Measurements from ENCODE around the gene ABCB6. TPM values are rescaled to one million over a fixed set of nuclear protein-coding genes. Genes with fewer than 3 reads are reported as not detected.

Gene ABCB6
- total RNA-seq = 9.5 and 15.1 TPM in 2 replicates

DNA sequence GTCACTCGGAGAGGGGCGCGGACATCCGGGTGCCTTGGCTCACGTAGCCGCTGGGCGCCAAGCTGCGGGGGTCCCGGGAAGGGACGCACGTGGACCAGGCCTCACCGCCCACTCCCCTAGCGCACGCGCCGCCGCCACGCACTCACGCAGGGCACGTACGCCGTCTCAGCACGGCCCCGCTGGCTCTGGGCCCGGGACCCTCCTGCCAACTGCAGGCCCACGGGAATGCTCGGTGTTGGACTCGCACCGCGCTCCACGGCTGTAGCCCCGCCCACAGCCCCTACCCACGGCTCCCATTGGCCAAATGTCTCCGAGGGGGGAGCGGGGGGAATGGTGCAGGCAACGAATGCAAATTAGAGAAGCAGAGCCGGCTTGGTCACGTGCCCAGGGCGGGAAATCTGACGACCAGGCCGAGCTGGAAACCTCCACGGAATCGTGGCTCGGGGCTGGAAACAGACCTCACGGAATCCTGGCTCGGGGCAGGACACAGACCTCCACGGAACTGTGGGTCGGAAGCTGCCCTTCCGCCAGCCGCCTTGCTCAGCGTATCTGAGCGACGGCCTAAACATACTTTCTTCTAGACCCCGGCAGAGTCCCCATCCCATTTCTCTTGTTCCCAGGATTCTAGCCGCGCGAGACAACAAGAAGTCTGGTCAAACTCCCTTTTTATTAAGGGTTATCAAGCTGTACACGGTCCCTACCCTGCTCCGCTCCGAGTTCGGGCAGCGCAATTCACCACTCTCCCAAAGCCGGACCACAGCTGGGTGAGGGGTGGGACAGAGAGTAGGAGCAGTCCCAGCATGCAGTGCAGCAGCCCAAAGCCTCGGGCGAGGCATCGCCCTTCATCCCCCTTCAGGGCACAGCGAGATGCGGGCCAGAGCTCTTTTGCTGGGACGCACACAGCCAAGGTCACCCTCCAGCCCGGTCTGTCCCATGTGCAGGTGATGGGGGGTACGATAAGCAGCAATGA lies at the start of gene ABCB6:
TSS of gene ABCB6 (minus strand) at position 227 of the 970 bp plus-strand sequence. CDS start 285 bp downstream, outside the sequence.

DNA sequence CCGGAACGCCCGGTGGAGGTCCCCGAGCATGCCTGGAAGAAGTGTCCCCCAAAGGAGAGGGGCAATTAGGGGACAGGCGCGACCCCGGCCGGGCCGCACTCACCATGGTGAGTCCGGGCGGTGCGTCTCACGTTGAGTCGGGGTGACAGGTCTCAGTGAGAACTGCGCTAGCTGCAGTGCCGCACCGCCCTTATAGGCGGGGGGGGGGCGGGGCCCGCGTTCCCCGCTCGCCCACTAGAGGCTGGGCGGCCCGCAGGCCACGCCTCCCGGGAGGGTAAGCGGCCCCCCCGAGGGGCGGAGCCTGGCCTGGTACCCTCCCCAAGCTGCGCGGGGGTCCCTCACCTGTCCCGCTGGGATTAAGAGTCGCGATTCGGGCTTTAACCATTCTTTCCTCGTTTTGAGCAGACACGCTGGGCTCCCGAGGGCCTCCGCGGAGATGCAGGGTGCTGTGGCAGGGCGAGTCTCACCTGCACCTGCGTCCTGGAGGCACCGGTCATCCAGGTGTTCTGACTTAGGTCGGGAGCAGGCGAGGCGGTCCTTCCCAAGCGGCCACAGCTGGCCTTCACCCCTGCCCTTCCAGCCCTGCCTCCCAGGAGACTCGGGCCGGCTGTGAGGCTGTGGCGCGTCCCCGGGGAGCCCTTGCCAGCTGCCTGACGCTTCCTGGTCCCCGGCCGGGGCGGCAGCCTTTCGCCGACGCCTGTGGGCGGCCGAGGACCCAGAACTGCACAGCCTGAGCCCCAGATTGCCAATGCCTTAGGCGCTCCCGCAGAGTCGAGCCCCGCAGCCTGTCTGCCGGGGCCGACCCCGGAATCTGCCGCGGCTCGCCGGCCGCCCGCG lies 35.2 kb upstream of the ABCB6 start, which contains the start of gene TUBA4A:
TSS of gene TUBA4A (minus strand) at position 166 of the 837 bp plus-strand sequence. CDS start at position 106, 60 bp downstream.

DNA sequence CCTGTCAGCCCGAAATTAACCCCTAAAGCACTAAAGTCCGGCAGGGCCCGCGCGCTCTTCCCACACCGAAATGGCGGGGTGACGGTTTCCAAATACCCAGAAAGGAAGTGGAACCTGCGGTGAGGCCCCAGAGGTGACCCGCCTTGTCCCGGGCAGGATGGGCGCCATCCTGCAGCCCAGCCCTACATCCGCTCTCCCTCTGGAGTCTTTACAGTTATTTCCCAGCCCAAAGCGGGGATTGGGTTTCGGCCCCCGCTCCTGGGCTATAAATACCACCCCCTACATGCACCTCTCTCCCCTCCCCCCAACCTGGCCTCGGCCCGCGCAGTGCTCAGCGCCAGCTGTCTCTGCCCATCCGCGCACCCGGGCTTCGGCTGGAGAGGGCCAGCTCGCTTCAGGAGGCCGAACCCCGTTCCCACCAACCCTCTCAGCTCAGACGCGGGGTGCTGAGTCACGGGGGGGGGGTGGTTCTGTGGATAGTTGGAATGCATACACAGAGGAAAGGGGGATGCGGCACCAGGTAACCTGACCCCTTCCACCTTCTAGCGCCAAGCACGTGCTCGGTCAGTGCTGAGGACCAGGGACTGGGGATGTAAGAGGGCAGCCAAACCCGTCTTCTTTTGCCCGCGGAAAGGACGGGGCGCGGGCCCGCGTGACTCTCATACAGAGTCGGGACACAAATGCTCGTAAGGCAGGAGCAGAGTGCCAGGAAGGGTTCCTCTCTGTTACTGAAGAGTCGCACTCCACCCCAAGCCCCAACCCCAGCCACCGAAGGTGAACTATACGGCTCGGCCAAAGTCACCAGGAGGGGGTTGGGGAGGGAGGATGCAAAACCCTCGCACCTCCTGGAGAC lies 34.4 kb upstream of the ABCB6 start, which contains the start of gene TUBA4B:
TSS of gene TUBA4B (plus strand) at position 344 of the 853 bp plus-strand sequence. CDS start at position 509, 165 bp downstream.

DNA sequence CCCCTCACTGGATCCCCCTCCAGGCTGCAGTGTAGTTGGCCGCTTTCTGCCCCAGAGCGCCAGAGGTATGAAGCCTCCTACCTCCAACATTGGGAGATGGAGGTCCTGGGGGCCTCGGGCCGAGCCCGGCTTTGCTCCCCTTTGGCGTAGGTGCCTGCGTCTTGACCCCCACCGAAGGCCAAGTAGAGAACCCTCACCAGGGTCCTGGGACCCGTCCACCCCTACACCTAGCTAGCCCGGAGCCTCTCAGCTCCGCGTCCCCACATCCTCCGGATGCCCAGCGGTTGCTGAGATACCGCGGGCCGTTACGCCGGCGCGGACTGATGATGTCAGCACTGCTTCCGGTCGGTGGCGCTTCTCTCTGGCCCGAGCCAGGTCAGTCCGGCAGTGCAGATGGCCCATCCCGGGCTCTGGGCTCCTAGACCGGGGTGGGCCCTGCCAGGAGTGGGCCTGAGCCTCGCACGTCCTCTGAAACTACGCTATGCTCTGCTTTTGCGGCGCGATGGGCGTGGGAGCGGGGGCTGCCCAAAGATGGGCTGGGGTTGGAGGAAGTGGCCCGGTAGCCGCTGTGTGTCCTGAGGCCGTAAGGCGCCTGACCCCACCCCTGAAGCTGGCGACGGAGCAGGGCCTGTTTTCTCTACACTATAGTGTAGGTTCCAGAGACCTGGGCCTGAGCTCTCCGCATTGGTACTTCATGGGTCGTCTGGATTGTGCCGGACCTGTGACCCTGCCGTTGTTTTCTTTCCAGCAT lies 26.6 kb upstream of the ABCB6 start, which contains the start of the genes GLB1L and STK16:
TSS of gene GLB1L (minus strand) at position 297 of the 751 bp plus-strand sequence. CDS start 1,871 bp downstream, outside the sequence.
TSS of gene STK16 (plus strand) at position 332 of the 751 bp plus-strand sequence. CDS start 521 bp downstream, outside the sequence.

DNA sequence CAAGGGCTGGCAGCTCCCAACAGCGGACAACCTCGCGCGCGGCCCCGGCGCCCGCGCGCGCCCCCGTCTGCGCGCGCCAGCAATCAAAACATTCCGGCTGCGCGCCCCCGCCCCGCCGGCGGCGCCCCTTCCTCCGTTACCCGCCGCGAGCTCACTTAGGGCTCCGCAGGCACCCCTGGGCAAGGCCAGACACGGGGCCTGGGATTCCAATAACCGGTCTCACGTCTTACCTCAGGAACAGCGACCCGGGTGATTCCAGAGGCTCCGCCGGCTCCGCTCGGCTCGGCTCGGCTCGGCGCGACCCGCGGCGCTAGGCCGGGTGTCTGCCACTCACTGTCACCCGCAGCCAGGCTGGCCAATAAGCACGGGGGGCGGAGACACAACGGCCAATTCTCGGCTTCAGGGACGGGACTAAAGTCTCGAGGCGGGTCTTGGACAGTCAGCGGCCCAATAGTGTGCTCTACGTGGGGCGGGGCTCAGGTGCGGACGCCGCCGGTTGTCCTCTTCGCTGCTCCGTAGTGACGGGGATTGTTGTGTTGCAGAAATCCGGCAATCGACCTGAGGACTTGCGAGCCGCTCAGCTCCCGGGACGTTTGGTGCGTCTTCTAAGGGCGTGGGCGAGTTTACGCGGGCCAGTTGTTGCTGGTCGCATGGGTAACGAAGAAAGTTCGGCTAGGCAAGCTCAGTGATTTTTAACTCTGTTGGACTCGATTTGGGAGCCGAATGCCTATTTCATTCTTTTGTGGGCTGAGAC lies 10.7 kb upstream of the ABCB6 start, which contains the start of the genes ANKZF1 and ATG9A:
TSS of gene ANKZF1 (plus strand) at position 502 of the 754 bp plus-strand sequence. CDS start 452 bp downstream, outside the sequence.
TSS of gene ATG9A (minus strand) at position 332 of the 754 bp plus-strand sequence. CDS start 1,612 bp downstream, outside the sequence.

DNA sequence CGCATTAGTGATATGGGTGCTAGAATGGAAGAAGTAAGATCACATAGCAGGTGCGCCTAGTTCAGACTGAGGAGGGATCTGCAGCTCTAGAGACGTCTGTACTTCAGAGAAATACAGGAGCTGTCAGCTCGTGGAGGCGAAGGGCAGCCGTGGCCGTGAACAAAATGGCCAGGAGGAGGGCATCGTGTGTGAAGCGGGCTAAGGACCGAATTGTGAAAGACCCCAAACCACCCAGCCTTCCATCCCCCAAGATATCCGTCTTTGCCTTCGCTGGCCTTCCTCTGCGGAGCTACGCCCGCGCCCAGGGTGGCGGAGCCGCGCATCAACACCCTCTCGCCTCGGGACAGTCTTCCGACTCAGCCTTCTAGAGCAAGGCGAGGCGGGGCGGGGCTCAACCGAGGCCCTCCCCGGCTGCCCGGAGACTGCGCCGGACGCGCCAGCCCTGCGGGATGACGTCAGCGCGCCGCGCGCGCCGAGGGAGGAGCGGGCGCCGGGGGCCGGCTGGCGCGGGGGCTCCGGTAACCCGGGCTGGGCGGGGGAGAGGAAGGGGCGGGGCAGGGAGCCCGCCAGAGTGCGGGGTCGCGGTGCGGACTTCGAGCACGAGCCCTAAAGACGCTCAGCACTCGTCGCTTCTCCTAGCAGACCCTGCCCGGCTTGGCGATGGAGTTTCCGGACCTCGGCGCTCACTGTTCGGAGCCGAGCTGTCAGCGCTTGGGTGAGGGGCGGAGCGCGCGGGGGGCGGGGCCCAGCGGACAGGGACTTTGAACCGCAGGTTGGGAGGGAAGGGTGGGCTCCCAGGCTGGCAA lies 12.2 kb downstream of the ABCB6 start, which contains the start of gene ZFAND2B:
TSS of gene ZFAND2B (plus strand) at position 455 of the 806 bp plus-strand sequence. CDS start at position 661, 206 bp downstream.

DNA sequence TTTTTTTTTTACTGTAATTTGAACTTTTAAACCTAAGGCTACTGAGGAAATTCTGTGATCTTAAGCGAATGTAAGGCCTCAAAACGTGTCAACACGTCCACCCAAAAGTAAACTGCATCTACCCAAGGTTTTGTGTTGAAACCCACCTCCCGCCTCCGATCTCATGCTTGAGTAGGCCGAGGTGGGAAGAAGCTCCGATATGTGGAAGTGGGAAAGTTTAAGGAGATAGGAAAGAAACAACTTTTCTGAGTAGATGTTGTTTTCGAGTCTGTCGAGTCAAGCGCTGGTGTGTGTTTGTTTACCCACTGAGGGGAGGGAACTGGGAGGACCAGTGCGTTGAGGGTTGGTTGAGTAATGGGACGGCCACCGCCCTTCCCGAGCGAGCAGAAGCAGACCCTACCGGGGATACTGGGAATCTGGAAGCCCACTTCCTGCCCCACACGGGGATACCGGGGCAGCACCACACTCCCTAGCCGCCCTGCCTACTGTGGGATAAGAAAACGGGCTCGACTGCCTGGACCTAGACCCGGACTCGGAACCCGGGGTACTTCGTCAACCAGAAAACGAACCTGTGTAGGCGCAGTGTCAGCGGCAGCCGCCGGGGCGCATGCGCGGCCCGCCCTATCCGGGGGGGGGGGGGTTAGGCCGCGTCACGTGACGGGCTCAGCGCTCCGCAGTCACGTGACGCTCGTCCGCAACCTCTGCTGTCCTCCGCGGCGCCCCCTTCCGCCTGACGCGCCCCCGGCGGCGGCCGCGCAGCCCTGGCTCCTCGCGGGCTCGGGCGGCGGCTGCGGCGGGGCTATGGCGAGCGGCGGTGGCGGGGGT lies 41.0 kb downstream of the ABCB6 start, which contains the start of gene RETREG2:
TSS of gene RETREG2 (plus strand) at position 724 of the 825 bp plus-strand sequence. CDS start at position 802, 78 bp downstream.

DNA sequence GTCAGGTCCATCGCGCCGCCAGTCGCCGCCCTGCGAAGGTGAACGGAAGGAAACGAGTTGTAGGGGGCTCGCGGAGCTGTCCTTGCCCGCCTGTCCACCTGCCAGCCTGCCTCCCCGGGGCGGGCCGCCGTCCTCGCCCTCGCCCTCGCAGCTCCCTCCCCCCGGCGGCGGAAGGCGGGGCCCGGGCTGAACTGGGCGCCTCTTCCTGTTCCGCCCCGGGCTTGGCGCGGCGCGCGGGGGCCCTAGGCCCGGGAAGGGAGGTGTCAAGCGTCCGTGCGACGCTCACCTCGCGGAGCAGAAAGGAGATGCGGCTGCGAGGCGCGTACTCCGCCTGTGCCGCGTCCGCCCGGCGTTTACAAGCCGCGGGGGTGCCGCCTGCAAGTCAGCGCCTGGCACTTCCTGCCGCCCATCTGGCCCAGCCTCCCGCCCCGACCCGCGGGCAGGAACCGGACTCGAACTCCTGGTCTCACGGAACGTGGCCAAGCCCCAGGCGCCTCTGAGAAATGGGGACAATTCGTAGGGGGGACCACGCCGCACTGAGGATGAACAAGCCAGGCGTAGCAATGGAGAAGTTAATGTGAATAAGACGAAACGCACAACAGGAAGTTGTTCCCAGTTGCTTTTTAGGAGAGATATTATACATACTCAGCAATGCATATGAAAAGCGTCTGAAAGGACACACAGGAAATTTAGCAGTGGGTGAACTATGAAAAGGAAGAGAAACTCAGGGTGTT lies 41.8 kb downstream of the ABCB6 start, which contains the start of gene CNPPD1:
TSS of gene CNPPD1 (minus strand) at position 108 of the 734 bp plus-strand sequence. CDS start at position 11, 97 bp downstream.

DNA sequence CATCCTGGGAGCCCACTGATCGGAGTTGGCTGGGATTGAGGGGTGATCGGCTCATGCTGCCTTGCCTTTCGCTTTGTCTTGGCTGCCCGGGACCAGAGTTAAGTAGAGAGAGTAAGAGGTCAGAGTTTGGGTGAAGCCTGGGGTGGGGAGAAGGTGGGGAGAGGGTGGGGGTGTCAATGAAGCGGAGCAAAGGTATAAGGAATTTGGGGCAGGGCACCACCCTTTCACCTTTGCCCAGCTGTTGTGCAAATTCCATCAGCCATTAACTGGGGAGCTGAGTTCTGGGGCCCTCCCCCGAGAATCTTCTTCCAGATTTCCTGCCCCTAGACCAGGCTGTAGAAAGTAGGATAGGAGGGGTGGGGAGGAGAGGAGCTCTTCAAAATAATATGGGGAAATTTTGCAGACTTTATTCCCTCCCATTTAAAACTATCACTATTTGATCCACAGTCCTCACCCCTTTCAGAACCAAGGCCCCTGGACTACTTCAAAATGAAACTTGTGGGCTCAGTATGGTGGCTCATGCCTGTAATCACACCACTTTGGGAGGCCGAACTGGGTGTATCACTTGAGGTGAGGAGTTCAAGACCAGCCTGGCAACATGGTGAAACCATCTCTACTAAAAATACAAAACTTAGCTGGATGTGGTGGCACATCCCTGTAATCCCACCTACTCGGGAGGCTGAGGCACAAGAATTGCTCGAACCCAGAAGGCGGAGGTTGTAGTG lies 48.7 kb downstream of the ABCB6 start, which contains the start of gene SLC23A3:
TSS of gene SLC23A3 (minus strand) at position 100 of the 725 bp plus-strand sequence. CDS start at position 55, 45 bp downstream.

DNA sequence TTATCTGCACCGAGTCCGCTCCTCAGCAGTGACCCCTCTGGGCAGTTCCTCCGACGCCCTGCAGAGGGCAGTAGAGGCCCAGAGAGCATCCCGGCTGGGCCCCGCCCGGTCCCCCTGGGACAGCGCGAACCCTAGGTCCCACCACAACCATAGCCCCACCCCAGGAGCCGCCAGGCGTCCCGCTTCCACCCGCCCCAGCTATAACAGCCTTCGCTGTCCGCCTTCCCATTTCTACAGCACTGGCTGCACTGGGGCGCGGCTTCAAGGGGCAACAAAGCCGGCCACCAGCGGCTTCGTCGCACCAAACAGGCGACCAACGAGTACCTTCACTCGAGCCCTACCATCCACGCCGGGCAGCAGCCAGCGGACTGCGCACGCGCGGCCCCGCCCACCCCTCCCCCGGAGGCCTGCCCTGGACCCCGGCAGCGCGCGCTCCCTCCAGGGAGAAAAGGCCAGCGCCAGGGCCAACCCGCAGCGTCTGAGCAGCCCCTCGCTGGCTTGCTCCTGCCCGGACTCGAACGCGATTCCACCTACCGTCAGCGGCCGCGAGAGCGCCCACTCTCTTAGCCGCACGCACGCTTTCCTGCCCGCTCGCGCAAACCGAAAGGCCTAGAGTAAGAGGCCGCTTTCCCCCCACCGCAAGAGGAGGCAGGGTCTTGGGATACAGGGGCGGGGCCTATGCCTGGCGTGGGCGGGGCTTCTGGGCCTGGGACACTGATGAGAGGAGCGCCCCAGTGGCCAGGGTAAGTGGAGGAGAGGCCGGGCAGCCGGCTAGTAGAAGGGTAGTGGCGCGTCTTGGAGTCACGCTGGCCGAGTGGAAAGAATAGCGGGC lies 58.4 kb downstream of the ABCB6 start, which contains the start of gene NHEJ1:
TSS of gene NHEJ1 (minus strand) at position 630 of the 832 bp plus-strand sequence. CDS start 2,453 bp downstream, outside the sequence.

Data from hair follicular keratinocyte (primary cell).